HEK293T (cell line): Measurements from ENCODE around the gene OSGEPL1.

Experiments used
- BHLHE40 ChIP-seq: fragments of 450-650 bp; IDR thresholded peaks from 2 replicates; pipeline ENCODE4 v1.6.1; 2016; ENCODE audit warnings: mild to moderate bottlenecking, moderate library complexity, borderline replicate concordance
- ELF4 ChIP-seq: fragments of 450-650 bp; IDR thresholded peaks from 2 replicates; pipeline ENCODE4 v1.6.1; 2017; ENCODE audit warnings: antibody characterized with exemption
- FOXK2 ChIP-seq: fragments of 450-650 bp; IDR thresholded peaks from 2 replicates; pipeline ENCODE4 v1.6.1; 2016; ENCODE audit warnings: mild to moderate bottlenecking
- HDGF ChIP-seq: fragments of 450-650 bp; IDR thresholded peaks from 2 replicates; pipeline ENCODE4 v1.6.1; 2017; ENCODE audit warnings: antibody characterized with exemption, borderline replicate concordance
- L3MBTL2 ChIP-seq: fragments of 450-650 bp; conservative IDR thresholded peaks from 2 replicates; pipeline ENCODE4 v1.6.1; 2016; ENCODE audit warnings: mild to moderate bottlenecking
- NFRKB ChIP-seq: fragments of 450-650 bp; IDR thresholded peaks from 2 replicates; pipeline ENCODE4 v1.6.1; 2016; ENCODE audit warnings: mild to moderate bottlenecking, moderate library complexity
- SP1 ChIP-seq: fragments of 450-650 bp; IDR thresholded peaks from 2 replicates; pipeline ENCODE4 v1.6.1; 2017
- SUZ12 ChIP-seq: fragments of 450-650 bp; IDR thresholded peaks from 2 replicates; pipeline ENCODE4 v1.6.1; 2016; ENCODE audit warnings: mild to moderate bottlenecking
- TARDBP ChIP-seq: fragments of 450-650 bp; IDR thresholded peaks from 2 replicates; pipeline ENCODE4 v1.6.1; 2016
- ZNF384 ChIP-seq: fragments of 450-650 bp; IDR thresholded peaks from 2 replicates; pipeline ENCODE4 v1.6.1; 2016

GRCh38 chr2:189762551-189763298 is at the start of gene OSGEPL1:
- no peak; the same call in 1 of the 2 replicates for TF ChIP-seq NFRKB
- no peak for TF ChIP-seq SUZ12
- peak; percentile 88 for TF ChIP-seq L3MBTL2
- no peak for TF ChIP-seq TARDBP
- no peak for TF ChIP-seq FOXK2
- TF ChIP-seq HDGF, result no peak
- TF ChIP-seq SP1, result no peak
- TF ChIP-seq ZNF384, result no peak
- no peak for TF ChIP-seq ELF4
- TF ChIP-seq BHLHE40, result no peak
